MM.1S (cell line): ENCODE results near the gene DTL.

Source experiments
- DNase-seq: peaks from one replicate; pipeline ENCODE4 v3.0.0-alpha.2; 2015
- H2AFZ ChIP-seq: fragments of 300-600 bp; sonication (generic); 2 replicates; pipeline ENCODE4 v1.6.0; 2016; ENCODE audit warnings: antibody characterized with exemption, low read length
- H3F3A ChIP-seq: fragments of 300-600 bp; sonication (generic); 2 replicates; pipeline ENCODE4 v1.6.1; 2016; ENCODE audit warnings: mild to moderate bottlenecking, antibody characterized with exemption, low read length, moderate library complexity, mixed read lengths; ENCODE audit not compliant: insufficient read depth
- H3K27ac ChIP-seq: fragments of 300-600 bp; sonication (generic); 2 replicates; pipeline ENCODE4 v1.5.1; 2016; ENCODE audit warnings: mild to moderate bottlenecking, low read length
- H3K27me3 ChIP-seq: fragments of 300-600 bp; sonication (generic); replicated peaks from 2 replicates; pipeline ENCODE4 v1.6.0; 2016; ENCODE audit warnings: low read length; ENCODE audit not compliant: insufficient read depth
- H3K36me3 ChIP-seq: fragments of 300-600 bp; sonication (generic); replicated peaks from 2 replicates; pipeline ENCODE4 v1.6.1; 2016; ENCODE audit warnings: mild to moderate bottlenecking, low read length, mixed read lengths; ENCODE audit not compliant: insufficient read depth
- H3K4me1 ChIP-seq: fragments of 300-600 bp; sonication (generic); 2 replicates; pipeline ENCODE4 v1.6.1; 2016; ENCODE audit warnings: low read length, mixed read lengths
- H3K4me2 ChIP-seq: fragments of 300-600 bp; sonication (generic); 2 replicates; pipeline ENCODE4 v1.6.0; 2016; ENCODE audit warnings: low read depth, low read length
- H3K4me3 ChIP-seq: fragments of 300-600 bp; sonication (generic); 2 replicates; pipeline ENCODE4 v1.5.1; 2016; ENCODE audit warnings: low read length, mixed read lengths
- H3K79me2 ChIP-seq: fragments of 300-600 bp; sonication (generic); 2 replicates; pipeline ENCODE4 v1.6.1; 2016; ENCODE audit warnings: mixed run types, low read length, mixed read lengths
- H3K9ac ChIP-seq: fragments of 300-600 bp; sonication (generic); 2 replicates; pipeline ENCODE4 v1.6.1; 2016; ENCODE audit warnings: low read length, mixed read lengths
- H3K9me2 ChIP-seq: fragments of 300-600 bp; sonication (generic); replicated peaks from 2 replicates; pipeline ENCODE4 v1.6.1; 2016; ENCODE audit warnings: mild to moderate bottlenecking, low read length, mixed read lengths; ENCODE audit not compliant: insufficient read depth
- H3K9me3 ChIP-seq: fragments of 300-600 bp; sonication (generic); replicated peaks from 2 replicates; pipeline ENCODE4 v1.6.1; 2016; ENCODE audit warnings: mild to moderate bottlenecking, low read length, mixed read lengths; ENCODE audit not compliant: insufficient read depth
- H4K20me1 ChIP-seq: fragments of 300-600 bp; sonication (generic); 2 replicates; pipeline ENCODE4 v1.6.1; 2016; ENCODE audit warnings: mild to moderate bottlenecking, low read length, moderate library complexity, mixed read lengths; ENCODE audit not compliant: insufficient read depth
- CTCF ChIP-seq: fragments of 300-600 bp; sonication (generic); IDR thresholded peaks from 2 replicates; pipeline ENCODE4 v1.5.1; 2016; ENCODE audit warnings: antibody characterized with exemption, low read length, mixed read lengths
- EZH2 ChIP-seq: fragments of 300-600 bp; sonication (generic); optimal IDR thresholded peaks from 2 replicates; pipeline ENCODE3; 2017; ENCODE audit warnings: low read depth, mild to moderate bottlenecking, antibody characterized with exemption, low read length, mixed read lengths
- EZH2phosphoT487 ChIP-seq: fragments of 300-600 bp; sonication (generic); IDR thresholded peaks from 2 replicates; pipeline ENCODE4 v1.6.1; 2018; ENCODE audit warnings: antibody characterized with exemption, low read length

Gene DTL

GRCh38 chr1:212055333-212055732, 19.8 kb downstream of the DTL start:
- no peak overlapping the region for H3K4me2 ChIP-seq
- H2AFZ ChIP-seq = no peak overlapping the region
- no peaks in the 10 kb centered on the region for H3K27me3 ChIP-seq
- H3K4me1 ChIP-seq = no peaks in the 10 kb centered on the region
- no peak overlapping the region for H3K4me3 ChIP-seq
- peaks cover 35% of the 10 kb centered on the region for H3K36me3 ChIP-seq
- no peak overlapping the region for H3K27ac ChIP-seq
- no peaks in the 10 kb centered on the region for H3K9me2 ChIP-seq
- TF ChIP-seq EZH2 (no peak), EZH2phosphoT487 (no peak)
- H3K79me2 ChIP-seq = peaks cover 25% of the 10 kb centered on the region
- no peak for DNase-seq
- no peak overlapping the region for H3K9ac ChIP-seq
- H3K9me3 ChIP-seq = no peaks in the 10 kb centered on the region
- H3F3A ChIP-seq = no peaks in the 10 kb centered on the region
- peaks cover 3% of the 10 kb centered on the region; the same call in 1 of the 2 replicates for H4K20me1 ChIP-seq

GRCh38 chr1:212060632-212061472, 25.3 kb downstream of the DTL start:
- H3K4me2 ChIP-seq = no peak overlapping the region
- no peaks in the 10 kb centered on the region for H3K9me2 ChIP-seq
- no peak overlapping the region for H2AFZ ChIP-seq
- DNase-seq = no peak
- H3F3A ChIP-seq = peaks cover 11% of the 10 kb centered on the region
- no peaks in the 10 kb centered on the region for H3K27me3 ChIP-seq
- H3K4me1 ChIP-seq = no peaks in the 10 kb centered on the region
- H3K79me2 ChIP-seq = 0 out of 2 replicates have a peak, but pooled peaks cover 4% of the 10 kb centered on the region
- H3K27ac ChIP-seq = no peak overlapping the region
- H3K9ac ChIP-seq = no peak overlapping the region
- H3K4me3 ChIP-seq = no peak overlapping the region
- no peaks in the 10 kb centered on the region for H3K9me3 ChIP-seq
- peaks cover 24% of the 10 kb centered on the region for H3K36me3 ChIP-seq
- H4K20me1 ChIP-seq = peaks cover 13% of the 10 kb centered on the region; the same call in 1 of the 2 replicates
- TF ChIP-seq EZH2 (no peak), EZH2phosphoT487 (no peak), CTCF (no peak)

- Histone ChIP-seq H4K20me1 (peaks cover 13% of the 10 kb centered on the region; the same call in 1 of the 2 replicates), H3K4me3 (no peak overlapping the region), H3K79me2 (0 out of 2 replicates have a peak, but pooled peaks cover 9% of the 10 kb centered on the region), H3K4me2 (no peak overlapping the region), H3K27me3 (no peaks in the 10 kb centered on the region), H3F3A (peaks cover 13% of the 10 kb centered on the region), H2AFZ (no peak overlapping the region), H3K4me1 (no peaks in the 10 kb centered on the region), H3K9me2 (no peaks in the 10 kb centered on the region), H3K27ac (no peak overlapping the region), H3K9me3 (no peaks in the 10 kb centered on the region), H3K9ac (no peak overlapping the region), H3K36me3 (peaks cover 17% of the 10 kb centered on the region)
- peak; percentile 45 for DNase-seq
- peak; percentile 79 for TF ChIP-seq CTCF
- no peak for TF ChIP-seq EZH2phosphoT487
Measured at GRCh38 chr1:212062832-212063438, 27.4 kb downstream of the DTL start.
